Astrocyte of the spinal cord (primary cell): ENCODE results near the gene CCDC110.

Experiments
- DNase-seq: peaks from one replicate; pipeline ENCODE4 v3.0.0; 2011; ENCODE audit warnings: low read depth, low spot score
- H3K4me3 ChIP-seq: 2 replicates; pipeline ENCODE4 v1.5.1; 2011; ENCODE audit warnings: low read depth, mild to moderate bottlenecking, low read length, moderate library complexity
- CTCF ChIP-seq: IDR thresholded peaks from 2 replicates; pipeline ENCODE4 v1.5.1; 2012; ENCODE audit warnings: low read depth, mild to moderate bottlenecking, low read length, inconsistent platforms
- in situ Hi-C: cut with HindIII; loops from 2 replicates; pipeline ENCODE4 v1.10.0; 2017; ENCODE audit warnings: low sequenced_read_pairs

CCDC110 gene

GRCh38 chr4:185411849-185412248 is 59.7 kb downstream of the CCDC110 start:
- in situ Hi-C loops = no loop called here
- no peak overlapping the region for H3K4me3 ChIP-seq
- no peak for DNase-seq
- TF ChIP-seq CTCF = no peak

GRCh38 chr4:185408432-185408831 is 63.1 kb downstream of the CCDC110 start:
- in situ Hi-C loops = no loop called here

GRCh38 chr4:185405296-185405999 is 66.1 kb downstream of the CCDC110 start:
- TF ChIP-seq CTCF = no peak
- in situ Hi-C loops = no loop called here
- no peak overlapping the region for H3K4me3 ChIP-seq
- no peak for DNase-seq

More at GRCh38 chr4:185408432-185408831, 63.1 kb downstream of the CCDC110 start:
- no peak overlapping the region for H3K4me3 ChIP-seq
- TF ChIP-seq CTCF = no peak
- no peak for DNase-seq

- in situ Hi-C loops = no loop called here
- no peak overlapping the region for H3K4me3 ChIP-seq
- TF ChIP-seq CTCF = no peak
- no peak for DNase-seq
Observed at GRCh38 chr4:185404031-185404430, 67.5 kb downstream of the CCDC110 start.

- no peak for DNase-seq
- in situ Hi-C loops = no loop called here
- no peak overlapping the region for H3K4me3 ChIP-seq
- TF ChIP-seq CTCF = no peak
Observed at GRCh38 chr4:185399466-185399865, 72.1 kb downstream of the CCDC110 start.

GRCh38 chr4:185398618-185399017 is 72.9 kb downstream of the CCDC110 start:
- no peak overlapping the region for H3K4me3 ChIP-seq
- TF ChIP-seq CTCF = no peak
- in situ Hi-C loops = no loop called here
- no peak for DNase-seq
